CD4-positive, alpha-beta T cell treated with Interferon alpha-2 for 1 hour (primary cell): Measurements from ENCODE around the gene SLC17A9.
"Not testable (repeated sequence)": the region's sequence is repeated elsewhere in the genome, so short reads cannot be mapped to it uniquely, and the experiment has no call there.

Experiments
- DNase-seq, 2 donors: peaks; one replicate each; pipeline ENCODE4 v3.0.0-alpha.2; 2020 to 2022

The SLC17A9 gene

DNA sequence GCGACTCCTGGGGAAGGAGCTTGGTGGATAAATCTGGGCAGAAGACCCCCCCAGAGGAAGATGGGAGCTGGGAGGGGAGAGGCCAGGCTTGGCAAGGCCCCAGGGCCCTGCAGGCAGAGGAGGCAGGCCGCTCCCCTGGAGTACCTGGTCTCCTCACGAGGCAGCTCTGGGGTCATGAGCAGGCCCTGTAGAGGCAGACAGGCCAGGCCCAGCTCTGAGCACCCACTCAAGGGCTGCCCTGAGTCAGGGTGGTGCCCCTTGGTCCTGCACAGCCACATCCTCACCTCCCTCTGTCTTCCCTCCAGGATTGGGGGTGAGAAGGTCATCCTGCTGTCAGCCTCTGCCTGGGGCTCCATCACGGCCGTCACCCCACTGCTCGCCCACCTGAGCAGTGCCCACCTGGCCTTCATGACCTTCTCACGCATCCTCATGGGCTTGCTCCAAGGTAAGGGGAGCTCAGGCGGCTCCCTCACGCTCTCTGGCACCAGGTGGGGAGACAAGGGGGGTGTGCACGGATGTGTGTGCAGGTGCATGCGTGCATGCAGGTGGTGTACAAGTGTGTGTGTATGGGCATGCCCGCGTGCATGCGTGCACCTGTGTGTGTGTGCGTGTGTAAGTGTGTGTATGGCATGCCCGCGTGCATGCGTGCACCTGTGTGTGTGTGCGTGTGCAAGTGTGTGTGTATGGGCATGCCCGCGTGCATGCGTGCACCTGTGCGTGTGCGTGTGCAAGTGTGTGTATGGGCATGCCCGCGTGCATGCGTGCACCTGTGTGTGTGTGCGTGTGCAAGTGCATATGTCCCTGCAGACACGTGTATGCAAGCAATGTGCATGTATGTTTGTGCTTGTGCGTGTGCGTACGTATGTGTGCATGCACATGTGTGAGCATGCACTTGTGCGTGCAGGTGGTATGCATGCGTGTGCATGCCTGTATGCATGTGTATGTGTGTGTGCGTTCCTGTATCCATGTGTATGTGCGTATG lies 4.9 kb downstream of the SLC17A9 start:
- no peak for DNase-seq

DNA sequence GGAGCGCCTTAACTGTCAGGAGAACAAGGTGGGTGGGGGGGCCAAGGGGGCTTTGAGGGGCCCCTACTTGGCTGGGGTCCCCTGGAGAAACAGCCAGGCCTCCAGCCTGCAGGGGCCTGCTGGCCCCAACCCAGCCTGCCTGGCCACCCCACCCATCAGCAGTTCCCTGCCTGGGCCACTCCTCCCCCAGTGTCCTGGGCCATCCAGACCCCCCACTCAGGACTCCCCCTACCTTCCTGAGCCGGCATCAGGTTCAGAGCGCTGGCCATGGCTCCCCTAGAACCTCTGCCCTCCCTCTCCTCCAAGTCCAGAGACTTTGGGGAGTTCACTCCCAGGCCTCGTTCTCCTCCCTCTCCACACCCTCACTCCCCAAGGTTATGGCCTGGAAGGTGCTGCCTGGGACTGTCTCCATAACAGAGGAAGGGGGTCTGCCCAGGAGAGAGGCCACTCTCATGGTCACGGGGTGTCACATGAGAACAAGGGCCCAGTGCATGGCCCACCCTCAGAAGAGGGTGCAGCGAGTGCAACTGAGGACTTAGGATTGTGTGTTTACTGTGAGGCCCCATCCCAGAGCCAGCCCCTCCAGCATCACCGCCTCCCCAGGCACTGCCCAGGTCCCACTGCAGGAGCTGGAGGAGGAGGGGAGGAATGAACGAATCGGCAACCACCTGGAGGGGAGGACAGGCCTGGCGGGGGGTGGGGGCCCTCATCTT lies 6.0 kb downstream of the SLC17A9 start:
- no peak for DNase-seq

DNA sequence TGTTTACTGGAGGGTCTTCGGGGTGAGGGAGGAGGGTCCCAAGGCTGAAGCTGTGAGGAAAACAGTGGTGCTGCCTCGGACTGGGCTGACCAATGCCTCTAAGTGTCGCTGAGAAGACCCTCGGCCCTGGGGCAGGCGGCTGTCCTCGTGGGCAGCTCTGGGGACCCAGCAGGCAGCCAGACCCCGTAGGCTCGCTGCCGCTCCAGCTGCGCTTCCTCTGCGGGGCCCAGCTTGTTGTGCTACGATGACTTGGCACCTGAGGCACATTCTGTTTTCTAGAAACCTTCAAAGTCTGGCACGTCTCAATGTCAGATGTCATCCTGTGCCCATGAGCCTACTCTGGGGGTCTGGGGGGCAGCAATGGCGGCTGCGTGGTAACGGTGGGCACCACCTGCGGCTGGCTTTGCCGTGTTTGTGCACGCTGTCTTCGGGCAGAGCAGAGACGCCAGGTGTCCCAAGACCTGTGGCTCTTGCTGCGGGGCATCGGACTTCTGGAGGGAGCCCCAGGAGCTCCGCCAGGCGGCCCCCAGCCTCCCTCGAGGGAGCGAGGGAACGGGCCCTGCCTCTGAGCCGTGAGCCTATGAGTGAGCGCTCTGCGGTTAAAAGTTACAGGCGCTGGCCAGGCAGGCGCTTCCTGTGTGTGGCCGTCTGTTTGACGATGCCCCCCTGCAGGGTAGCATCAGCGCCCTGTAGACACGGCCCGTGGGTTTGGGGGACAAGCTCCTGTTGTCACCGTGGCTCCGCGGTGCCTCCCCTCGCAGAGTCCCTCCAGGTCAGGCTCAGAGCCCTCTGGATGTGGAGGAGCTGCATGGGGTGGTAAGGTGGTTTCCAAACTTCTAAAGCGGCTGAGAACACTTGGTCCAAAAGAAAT lies 6.8 kb downstream of the SLC17A9 start:
- no peak for DNase-seq

DNA sequence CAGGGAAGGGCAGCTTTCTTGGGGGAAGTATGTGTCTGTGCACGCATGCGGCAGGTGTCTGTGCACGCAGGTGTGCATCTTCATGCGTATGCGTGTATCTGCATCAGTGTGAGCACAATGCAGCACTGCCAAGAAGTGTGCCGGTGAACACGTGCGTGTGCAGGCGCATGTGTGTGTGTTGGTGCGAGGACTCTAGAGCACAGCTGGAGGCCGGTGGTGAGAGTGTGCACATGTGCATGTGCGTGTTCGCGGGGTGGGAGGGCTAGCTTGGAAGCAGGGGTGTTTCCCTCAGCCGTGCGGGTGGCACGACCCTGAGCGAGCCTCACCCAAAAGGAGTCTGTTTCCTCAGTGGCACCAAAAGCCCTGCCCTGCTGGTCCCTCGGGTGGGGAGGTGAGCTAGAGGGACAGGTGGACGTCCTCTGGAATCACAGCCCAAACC lies 7.5 kb downstream of the SLC17A9 start:
- no peak for DNase-seq

DNA sequence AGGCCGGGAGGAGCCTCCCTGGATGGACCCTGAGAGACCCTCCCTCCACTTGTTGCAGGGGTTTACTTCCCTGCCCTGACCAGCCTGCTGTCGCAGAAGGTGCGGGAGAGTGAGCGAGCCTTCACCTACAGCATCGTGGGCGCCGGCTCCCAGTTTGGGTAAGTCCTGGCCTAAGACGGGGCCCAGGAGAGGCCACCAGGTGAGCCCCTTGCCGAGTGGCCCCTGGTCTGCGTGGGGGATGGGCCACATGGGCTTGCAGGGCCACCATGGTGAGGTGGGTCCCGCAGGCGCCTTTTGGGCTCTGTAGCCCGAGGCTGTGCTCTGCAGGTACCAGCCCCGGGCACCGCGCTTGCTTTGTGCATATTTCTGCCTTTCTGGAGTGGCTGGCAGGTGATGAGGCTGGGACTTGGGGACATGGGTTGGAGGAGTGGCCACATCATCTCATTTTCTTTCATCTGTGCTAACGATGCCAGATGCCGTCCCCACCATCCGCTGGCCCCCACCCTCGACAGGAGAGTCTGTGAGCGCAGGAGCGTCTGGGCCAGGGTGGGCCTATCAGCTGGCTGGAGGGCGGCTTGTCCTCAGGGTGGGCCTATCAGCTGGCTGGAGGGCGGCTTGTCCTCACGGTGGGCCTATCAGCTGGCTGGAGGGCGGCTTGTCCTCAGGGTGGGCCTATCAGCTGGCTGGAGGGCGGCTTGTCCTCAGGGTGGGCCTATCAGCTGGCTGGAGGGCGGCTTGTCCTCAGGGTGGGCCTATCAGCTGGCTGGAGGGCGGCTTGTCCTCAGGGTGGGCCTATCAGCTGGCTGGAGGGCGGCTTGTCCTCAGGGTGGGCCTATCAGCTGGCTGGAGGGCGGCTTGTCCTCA lies 8.2 kb downstream of the SLC17A9 start:
- not testable (repeated sequence) for DNase-seq

DNA sequence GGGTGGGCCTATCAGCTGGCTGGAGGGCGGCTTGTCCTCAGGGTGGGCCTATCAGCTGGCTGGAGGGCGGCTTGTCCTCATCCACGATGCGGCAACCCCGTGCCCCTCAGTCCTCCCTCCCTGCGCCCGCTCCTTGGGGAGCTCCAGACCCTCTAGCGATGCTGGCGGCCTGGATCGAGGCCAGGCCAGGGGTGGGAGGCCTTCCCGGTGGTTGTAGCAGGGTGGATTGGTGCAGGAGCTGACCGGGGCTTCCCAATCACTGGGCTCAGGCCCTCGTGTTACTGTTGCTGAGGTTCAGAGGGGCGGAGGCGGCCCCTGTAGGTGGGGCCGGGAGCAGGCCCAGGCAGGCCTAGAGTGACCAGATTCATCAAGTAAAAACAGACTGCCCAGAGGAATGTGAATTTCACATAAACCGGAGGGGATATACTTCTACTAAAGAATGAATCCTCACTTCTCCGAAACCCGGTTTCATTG lies 8.8 kb downstream of the SLC17A9 start:
- no peak for DNase-seq

DNA sequence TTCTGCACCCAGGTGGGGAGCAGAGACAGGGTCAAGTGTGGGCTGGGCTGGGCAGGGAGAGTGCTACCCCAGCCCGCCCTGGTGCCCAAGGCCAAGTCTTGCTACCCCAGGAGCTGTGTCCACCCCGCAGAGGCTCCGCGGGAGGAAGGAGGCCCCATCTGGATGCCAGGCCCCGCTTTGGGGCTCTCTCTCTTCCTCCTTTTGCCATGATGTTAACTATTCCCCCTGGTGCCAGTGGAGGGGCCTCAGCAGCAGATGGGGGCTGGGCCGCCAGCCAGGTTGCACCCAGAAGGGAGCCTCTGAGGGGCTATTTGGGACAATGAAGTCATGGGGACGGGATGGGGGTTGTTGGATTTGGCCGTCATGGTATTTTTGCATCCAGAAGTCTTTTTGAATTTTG lies 9.3 kb downstream of the SLC17A9 start:
- no peak for DNase-seq

DNA sequence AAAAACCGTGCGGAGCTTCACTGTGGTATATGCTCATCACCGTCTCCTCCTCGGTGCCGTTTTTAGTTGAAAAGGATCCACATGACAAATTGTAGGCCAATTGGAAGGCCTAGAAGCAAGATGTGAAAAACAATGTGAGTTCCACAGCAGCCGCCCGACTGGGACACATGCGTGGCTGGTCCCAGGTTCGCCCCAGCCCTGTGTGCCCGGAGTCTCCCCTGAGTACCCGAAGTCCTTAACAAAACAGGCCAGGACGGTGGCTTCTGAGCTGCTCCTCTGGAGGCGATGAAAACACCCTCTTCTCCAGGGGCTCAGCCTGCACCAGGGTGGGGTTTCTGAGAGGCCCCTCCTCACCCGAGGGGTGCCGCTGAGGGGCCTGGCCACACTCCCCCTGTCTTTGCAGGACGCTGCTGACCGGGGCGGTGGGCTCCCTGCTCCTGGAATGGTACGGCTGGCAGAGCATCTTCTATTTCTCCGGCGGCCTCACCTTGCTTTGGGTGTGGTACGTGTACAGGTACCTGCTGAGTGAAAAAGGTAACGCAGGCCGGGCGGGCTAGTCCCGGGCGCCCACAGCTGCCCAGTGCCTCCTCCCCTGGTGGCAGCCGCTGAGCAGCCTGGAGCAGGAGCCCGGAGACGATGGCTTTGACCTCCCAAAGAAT lies 9.8 kb downstream of the SLC17A9 start:
- no peak for DNase-seq

DNA sequence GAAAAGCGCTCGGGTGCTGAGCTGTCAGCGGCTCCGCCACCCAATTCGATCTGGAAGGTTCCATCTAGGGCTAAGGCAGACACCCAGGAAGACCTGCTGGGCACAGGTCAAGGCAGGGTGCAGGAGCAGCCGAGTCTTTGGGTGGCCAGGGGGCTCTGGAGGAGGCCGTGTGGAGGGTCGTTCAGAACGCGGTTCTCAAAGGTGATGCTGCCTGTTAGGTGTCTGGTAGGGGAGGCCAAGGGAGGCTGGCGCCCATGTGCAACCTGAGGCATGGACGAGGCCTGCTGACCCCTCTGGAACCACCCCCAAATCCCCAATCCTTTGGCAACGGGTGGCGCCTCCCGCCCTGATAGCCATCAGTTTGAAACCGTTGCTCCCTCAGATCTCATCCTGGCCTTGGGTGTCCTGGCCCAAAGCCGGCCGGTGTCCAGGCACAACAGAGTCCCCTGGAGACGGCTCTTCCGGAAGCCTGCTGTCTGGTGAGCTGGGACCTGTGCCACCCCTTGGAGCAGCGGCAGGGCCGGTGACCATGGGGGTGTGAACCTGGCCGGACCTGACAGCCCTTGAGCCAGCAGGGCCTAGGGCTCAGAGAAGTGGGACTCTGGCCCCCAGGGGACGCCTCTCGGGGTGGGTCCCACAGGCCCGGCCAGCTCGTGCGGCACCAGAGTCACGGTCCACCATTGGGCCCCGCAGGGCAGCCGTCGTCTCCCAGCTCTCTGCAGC lies 10.5 kb downstream of the SLC17A9 start:
- DNase-seq, result no peak

DNA sequence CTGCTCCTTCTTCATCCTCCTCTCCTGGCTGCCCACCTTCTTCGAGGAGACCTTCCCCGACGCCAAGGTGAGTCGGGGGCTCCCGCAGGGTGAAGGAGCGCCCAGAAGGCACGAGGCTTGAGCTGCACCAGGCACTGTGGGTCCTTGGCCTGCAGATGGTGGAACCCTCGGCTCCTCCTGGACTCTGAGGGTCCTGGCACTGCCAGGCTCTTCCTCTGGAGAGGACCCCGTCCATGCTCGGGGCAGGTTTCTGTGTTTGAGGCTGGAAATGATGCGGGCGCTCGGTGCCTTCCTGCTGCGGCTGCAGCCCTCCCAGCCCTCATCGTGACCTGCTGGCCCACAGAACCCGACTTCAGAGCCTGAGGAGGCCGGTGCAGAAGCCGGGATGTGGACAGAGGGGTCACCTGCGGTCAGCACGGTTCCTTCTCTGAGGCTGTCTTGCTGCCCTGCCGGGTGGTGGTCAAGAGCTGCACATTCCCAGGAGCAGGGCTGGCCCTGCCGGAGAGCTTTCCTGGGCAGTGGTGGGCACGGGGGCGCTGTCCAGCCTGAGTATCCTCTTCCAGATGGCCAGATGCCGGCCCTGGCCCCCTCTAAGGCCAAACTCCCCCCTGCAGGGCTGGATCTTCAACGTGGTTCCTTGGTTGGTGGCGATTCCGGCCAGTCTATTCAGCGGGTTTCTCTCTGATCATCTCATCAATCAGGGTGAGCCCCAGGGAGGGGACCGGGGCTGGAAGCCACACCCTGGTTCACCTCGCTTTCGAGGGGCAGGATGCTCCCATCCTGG lies 11.3 kb downstream of the SLC17A9 start:
- DNase-seq, result no peak

DNA sequence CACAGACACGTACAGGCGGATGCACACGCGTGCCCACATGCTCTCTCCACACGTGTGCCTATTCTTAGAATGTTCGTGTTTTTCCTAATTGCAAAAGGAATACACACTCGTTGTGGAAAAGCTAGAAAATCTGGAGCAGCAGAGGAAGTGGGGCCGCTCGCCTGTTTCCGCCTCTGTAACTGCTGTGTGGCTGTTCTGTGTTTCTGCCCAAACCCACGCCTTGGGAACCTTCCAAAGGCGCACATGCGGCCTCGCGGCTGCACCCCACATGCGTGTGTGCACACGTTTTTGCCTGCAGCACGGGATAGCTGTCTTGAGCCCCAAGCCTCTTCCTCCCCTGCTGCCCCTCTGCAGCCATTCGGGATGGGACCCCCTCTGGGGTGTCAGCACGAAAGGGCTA lies 12.2 kb downstream of the SLC17A9 start:
- no peak for DNase-seq

DNA sequence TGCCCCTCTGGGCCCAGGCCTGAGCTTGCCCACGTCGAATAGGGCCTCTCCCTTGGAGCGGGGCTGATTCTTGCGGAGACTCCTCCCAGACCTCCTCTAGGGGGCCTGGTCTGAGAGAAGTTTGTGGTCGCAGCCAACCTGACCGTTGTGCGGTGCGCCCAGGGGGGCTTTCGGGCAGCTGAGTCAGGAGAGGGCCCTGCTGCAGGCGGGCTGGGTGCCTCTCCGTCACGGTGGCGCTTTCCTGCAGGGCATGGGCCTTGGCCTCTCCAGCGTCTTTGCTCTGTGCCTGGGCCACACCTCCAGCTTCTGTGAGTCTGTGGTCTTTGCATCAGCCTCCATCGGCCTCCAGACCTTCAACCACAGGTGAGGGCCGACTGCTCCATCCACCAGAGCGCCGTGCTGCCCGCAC lies 12.9 kb downstream of the SLC17A9 start:
- DNase-seq, result no peak

DNA sequence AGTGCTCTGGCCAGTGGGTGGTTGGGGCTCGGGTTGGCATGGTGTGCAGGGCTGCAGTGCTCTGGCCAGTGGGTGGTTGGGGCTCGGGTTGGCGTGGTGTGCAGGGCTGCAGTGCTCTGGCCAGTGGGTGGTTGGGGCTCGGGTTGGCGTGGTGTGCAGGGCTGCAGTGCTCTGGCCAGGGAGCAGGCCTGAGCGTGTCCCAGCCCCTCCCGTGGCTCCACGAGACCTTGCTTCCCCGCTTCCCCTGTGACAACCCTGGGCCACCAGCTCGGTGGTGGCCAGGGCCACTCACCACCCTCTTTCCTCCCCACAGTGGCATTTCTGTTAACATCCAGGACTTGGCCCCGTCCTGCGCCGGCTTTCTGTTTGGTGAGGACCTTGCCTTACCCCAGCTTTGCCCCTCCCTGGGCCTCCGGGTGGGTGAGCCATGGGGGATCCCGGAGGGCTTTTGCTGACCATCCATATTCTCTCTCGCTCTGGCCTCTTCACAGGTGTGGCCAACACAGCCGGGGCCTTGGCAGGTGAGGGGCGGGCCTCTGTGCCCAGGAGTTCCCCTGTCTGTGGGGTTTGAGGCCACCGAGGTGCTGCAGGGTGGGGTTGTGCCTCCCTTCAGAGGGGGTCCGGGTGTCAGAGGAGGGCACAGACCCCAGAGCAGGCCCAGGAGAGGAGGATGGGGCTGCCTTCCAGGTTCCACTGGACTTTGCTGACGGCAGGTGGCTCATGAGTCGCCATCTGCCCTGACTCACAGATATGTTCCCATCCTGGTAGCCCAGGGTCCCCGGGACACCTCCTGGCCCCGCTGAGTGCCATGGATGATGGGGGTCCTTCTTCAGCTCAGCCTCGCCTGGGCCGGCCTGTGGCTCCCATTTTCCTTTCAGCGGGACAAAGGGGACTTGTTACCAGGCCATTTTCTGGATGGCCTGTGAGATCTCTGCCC lies 14.0 kb downstream of the SLC17A9 start:
- no peak for DNase-seq

DNA sequence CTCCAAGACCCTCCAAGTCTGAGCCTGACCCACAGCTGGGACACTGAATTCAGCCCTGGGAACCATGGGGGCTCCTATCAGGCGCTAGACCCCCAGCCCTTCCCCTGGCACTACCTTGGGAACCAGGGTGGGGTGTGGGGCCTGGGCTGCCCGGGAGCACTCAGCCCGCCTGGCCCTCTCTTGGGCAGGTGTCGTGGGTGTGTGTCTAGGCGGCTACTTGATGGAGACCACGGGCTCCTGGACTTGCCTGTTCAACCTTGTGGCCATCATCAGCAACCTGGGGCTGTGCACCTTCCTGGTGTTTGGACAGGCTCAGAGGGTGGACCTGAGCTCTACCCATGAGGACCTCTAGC lies 14.6 kb downstream of the SLC17A9 start:
- DNase-seq, result no peak

DNA sequence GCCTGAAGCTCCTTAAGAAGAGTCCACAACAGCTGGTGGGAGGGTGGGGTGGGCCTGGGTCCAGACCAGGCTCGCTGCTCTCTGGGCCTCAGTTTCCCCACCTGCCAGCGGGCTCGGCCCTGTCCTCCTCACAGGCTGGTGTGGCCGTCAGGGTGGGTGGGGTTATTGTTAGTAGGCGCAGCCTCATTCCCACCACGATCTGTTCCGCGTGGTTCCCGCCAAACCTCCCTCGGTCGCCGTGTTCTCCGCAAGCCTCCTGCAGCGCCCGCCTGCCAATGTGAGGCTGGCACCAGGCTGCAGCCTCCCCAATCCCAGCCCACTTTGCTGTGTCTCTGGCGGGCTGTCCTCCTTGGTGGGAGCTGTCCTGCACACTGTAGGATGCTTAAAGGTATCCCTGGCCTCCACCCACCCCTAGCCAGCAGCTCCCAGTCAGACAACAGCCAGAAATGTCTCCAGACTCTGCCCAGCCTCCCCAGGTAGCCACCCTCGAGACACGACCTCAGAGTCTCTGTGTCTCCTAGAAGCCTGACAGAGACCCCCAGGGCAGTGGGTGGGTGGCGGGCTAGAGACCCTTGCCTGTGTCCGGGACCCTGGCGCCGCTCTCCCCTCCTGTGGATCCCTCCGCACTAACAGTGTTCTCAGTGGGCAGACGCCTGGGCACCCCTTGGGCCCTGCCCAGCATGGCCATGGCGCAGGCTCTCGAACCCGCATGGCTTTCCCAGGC lies 15.3 kb downstream of the SLC17A9 start:
- no peak for DNase-seq

DNA sequence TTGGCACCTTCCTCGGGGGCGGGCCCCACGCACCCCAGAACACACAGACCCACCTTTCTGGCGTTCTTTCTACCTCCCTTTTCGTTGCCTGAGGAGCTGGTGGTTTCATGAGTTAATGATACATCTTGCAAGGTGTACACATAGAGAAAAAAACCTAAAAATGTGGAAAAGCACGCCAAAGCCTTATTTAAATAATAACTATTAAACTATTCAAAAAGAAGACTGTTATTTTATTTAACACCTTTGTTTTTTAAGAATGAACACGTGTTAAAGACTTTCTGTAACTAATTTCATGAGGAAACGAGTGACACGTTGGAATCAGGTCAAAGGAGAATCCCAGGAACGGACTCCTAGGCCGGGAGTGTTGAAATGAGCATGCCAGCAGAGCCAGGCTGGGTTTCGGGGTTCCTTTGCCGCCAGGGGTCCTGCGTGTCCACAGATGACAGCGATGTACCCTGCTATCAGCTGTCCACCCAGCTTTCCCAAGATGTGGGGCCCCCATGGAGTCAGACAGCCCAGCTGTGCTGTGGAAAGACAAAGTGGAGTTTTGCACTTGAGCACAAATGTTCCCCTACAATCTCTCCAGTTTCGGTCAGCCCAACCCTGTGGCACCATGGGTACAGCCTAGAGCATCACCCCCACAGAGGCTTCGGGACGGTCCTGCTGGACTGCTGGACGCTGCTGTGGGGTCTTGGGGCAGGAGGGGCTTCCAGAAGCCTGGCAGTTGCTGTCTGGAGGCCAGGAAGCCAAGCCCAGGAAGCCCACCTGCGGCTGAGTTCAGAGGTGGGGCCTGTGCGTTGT lies 16.1 kb downstream of the SLC17A9 start:
- DNase-seq, result no peak

DNA sequence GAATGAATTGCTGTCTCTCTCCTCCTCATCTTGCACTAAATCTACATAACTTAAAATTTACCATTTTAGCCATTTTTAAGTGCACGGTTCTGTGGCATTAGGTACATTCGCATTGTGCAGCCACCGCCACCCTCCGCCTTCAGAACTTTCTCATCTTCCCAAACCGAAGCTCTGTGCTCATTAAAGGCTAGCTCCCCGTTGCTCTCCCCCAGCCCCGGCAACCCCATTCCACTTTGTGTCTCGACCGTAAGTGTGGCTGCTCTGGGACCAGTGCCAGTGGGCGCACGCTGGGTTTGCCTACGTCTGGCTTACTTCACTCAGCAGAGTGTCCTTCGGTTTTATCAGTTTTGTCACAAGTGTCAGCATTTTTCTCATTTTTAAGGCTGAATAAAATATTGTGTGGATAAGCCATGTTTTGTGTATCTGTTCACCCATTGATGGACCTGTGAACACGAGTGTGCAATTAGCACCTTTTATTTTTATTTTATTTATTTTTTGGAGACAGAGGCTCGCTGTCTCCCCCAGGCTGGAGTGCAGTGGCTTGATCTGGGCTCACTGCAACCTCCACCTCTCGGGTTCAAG lies 16.8 kb downstream of the SLC17A9 start:
- no peak for DNase-seq
